Liver (tissue), 3 donors: ENCODE measurements around the gene BCKDHB.

Experiments used
- EGR1 ChIP-seq, 2 donors: IDR thresholded peaks; 2 replicates each; pipeline ENCODE4 v1.6.1; 2016 to 2018; ENCODE audit warnings: antibody characterized with exemption in 2 of 2, low read depth in 2 of 2
- GABPA ChIP-seq, 2 donors: IDR thresholded peaks in 1 of 2; conservative IDR thresholded peaks in 1 of 2; 2 replicates each; pipeline ENCODE4 v1.6.1; 2016; ENCODE audit warnings: antibody characterized with exemption in 2 of 2, mild to moderate bottlenecking in 1 of 2, moderate library complexity in 1 of 2
- HNF4G ChIP-seq: IDR thresholded peaks from 2 replicates; pipeline ENCODE4 v1.6.1; 2016; ENCODE audit warnings: antibody characterized with exemption
- JUND ChIP-seq, 2 donors: IDR thresholded peaks; 2 replicates each; pipeline ENCODE4 v1.6.1; 2016; ENCODE audit warnings: antibody characterized with exemption in 2 of 2
- RAD21 ChIP-seq, 2 donors: IDR thresholded peaks; 2 replicates each; pipeline ENCODE4 v1.6.1; 2016; ENCODE audit warnings: antibody characterized with exemption in 2 of 2, mild to moderate bottlenecking in 2 of 2
- RXRA ChIP-seq, 2 donors: IDR thresholded peaks; 2 replicates each; pipeline ENCODE4 v1.6.1; 2017 to 2018; ENCODE audit warnings: antibody characterized with exemption in 2 of 2, mild to moderate bottlenecking in 1 of 2
- SP1 ChIP-seq: IDR thresholded peaks from 2 replicates; pipeline ENCODE4 v1.6.1; 2018; ENCODE audit warnings: antibody characterized with exemption, mild to moderate bottlenecking
- TAF1 ChIP-seq: conservative IDR thresholded peaks from 2 replicates; pipeline ENCODE4 v1.6.1; 2016; ENCODE audit warnings: antibody characterized with exemption, mild to moderate bottlenecking
- YY1 ChIP-seq: IDR thresholded peaks from 2 replicates; pipeline ENCODE4 v1.6.1; 2016; ENCODE audit warnings: antibody characterized with exemption, mild to moderate bottlenecking
- TF ChIP-seq, protein P1 (sequence below): fragments of 150-350 bp; IDR thresholded peaks from 2 replicates; pipeline ENCODE4 v1.5.1; 2017; ENCODE audit warnings: improper control_type of control experiment, low read depth, low read length; ENCODE audit not compliant: missing input control
- TF ChIP-seq, protein P2 (sequence below): IDR thresholded peaks from 2 replicates; pipeline ENCODE4 v1.6.1; 2016; ENCODE audit warnings: antibody characterized with exemption
- TF ChIP-seq, protein P3 (sequence below): IDR thresholded peaks from 2 replicates; pipeline ENCODE4 v1.6.1; 2016; ENCODE audit warnings: antibody characterized with exemption, mild to moderate bottlenecking
- TF ChIP-seq, protein P4 (sequence below): IDR thresholded peaks from 2 replicates; pipeline ENCODE4 v1.6.1; 2016; ENCODE audit warnings: antibody characterized with exemption
- TF ChIP-seq, protein P5 (sequence below): IDR thresholded peaks from 2 replicates; pipeline ENCODE4 v1.6.1; 2016; ENCODE audit warnings: antibody characterized with exemption
- donor health status: healthy.
- donor health status: healthy.

DNA sequence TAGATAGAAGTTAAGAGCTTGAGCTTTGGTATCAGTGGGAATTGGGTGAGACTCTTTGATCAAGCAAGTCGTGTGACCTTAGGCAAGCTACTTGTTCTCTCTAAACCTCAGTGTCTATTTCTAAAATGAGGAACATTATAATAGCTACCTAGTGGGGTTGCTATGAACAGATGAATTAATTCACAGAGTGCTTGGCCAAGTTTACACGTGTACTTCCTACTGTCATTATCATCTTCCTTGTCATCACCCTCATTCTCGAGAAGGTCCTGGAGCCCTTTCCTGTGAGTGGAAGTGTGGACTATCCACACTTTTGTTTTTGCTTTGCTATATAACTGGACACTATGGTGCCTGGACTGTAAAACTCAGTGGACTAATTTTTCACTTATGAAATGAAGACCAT is 64.0 kb downstream of the BCKDHB start:
- TF ChIP-seq, protein P1, sequence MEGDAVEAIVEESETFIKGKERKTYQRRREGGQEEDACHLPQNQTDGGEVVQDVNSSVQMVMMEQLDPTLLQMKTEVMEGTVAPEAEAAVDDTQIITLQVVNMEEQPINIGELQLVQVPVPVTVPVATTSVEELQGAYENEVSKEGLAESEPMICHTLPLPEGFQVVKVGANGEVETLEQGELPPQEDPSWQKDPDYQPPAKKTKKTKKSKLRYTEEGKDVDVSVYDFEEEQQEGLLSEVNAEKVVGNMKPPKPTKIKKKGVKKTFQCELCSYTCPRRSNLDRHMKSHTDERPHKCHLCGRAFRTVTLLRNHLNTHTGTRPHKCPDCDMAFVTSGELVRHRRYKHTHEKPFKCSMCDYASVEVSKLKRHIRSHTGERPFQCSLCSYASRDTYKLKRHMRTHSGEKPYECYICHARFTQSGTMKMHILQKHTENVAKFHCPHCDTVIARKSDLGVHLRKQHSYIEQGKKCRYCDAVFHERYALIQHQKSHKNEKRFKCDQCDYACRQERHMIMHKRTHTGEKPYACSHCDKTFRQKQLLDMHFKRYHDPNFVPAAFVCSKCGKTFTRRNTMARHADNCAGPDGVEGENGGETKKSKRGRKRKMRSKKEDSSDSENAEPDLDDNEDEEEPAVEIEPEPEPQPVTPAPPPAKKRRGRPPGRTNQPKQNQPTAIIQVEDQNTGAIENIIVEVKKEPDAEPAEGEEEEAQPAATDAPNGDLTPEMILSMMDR: no peak
- TF ChIP-seq, protein P2, sequence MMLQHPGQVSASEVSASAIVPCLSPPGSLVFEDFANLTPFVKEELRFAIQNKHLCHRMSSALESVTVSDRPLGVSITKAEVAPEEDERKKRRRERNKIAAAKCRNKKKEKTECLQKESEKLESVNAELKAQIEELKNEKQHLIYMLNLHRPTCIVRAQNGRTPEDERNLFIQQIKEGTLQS: no peak
- TF ChIP-seq, protein P3, sequence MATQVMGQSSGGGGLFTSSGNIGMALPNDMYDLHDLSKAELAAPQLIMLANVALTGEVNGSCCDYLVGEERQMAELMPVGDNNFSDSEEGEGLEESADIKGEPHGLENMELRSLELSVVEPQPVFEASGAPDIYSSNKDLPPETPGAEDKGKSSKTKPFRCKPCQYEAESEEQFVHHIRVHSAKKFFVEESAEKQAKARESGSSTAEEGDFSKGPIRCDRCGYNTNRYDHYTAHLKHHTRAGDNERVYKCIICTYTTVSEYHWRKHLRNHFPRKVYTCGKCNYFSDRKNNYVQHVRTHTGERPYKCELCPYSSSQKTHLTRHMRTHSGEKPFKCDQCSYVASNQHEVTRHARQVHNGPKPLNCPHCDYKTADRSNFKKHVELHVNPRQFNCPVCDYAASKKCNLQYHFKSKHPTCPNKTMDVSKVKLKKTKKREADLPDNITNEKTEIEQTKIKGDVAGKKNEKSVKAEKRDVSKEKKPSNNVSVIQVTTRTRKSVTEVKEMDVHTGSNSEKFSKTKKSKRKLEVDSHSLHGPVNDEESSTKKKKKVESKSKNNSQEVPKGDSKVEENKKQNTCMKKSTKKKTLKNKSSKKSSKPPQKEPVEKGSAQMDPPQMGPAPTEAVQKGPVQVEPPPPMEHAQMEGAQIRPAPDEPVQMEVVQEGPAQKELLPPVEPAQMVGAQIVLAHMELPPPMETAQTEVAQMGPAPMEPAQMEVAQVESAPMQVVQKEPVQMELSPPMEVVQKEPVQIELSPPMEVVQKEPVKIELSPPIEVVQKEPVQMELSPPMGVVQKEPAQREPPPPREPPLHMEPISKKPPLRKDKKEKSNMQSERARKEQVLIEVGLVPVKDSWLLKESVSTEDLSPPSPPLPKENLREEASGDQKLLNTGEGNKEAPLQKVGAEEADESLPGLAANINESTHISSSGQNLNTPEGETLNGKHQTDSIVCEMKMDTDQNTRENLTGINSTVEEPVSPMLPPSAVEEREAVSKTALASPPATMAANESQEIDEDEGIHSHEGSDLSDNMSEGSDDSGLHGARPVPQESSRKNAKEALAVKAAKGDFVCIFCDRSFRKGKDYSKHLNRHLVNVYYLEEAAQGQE: no peak
- TF ChIP-seq EGR1 (IDR thresholded peaks at IDR 0.05; ENCODE audit: low read depth in 2 of 2): no peak
- TF ChIP-seq RAD21 (IDR thresholded peaks at IDR 0.05): no peak
- TF ChIP-seq RXRA (IDR thresholded peaks at IDR 0.05): no peak
- no peak for TF ChIP-seq HNF4G
- TF ChIP-seq, protein P4, sequence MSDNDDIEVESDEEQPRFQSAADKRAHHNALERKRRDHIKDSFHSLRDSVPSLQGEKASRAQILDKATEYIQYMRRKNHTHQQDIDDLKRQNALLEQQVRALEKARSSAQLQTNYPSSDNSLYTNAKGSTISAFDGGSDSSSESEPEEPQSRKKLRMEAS: no peak
- TF ChIP-seq YY1: no peak
- no peak for TF ChIP-seq GABPA (IDR thresholded peaks at IDR 0.05 in 1 of 2, conservative IDR thresholded peaks at IDR 0.05 in 1 of 2)
- no peak for TF ChIP-seq JUND (IDR thresholded peaks at IDR 0.05)
- TF ChIP-seq, protein P5, sequence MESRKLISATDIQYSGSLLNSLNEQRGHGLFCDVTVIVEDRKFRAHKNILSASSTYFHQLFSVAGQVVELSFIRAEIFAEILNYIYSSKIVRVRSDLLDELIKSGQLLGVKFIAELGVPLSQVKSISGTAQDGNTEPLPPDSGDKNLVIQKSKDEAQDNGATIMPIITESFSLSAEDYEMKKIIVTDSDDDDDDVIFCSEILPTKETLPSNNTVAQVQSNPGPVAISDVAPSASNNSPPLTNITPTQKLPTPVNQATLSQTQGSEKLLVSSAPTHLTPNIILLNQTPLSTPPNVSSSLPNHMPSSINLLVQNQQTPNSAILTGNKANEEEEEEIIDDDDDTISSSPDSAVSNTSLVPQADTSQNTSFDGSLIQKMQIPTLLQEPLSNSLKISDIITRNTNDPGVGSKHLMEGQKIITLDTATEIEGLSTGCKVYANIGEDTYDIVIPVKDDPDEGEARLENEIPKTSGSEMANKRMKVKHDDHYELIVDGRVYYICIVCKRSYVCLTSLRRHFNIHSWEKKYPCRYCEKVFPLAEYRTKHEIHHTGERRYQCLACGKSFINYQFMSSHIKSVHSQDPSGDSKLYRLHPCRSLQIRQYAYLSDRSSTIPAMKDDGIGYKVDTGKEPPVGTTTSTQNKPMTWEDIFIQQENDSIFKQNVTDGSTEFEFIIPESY: no peak
- TF ChIP-seq TAF1: no peak
- no peak for TF ChIP-seq SP1
